ENCODE measurements around the gene SERPINB10.

SERPINB10 gene

DNA sequence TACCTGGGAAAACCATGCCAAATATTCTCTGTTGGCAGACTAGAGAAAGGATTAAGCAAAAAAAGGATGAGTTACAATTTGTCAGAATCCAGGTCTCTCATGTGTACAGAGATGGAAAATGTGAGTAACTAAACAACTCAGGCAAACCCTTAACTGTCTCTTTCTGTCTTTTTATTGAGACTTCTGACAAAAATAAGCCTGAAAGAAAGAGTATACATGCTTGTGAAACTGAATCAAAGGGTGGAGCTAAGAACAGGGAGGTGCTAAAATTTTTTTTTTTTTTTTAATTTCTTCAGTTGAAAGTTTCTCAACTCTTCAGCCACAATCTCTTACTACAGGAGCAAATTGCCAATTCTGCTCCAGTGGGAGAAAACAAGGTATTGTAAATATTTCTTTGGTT lies at the start of gene SERPINB10:
Gene SERPINB10 (plus strand): TSS at position 295 of the 400 bp plus-strand sequence. CDS start 7,553 bp downstream, outside the sequence.
- no peak within 1 kb of the TSS for H3K4me3 ChIP-seq (ENCODE audit: low read depth, low read length)
- TF ChIP-seq, protein P1, sequence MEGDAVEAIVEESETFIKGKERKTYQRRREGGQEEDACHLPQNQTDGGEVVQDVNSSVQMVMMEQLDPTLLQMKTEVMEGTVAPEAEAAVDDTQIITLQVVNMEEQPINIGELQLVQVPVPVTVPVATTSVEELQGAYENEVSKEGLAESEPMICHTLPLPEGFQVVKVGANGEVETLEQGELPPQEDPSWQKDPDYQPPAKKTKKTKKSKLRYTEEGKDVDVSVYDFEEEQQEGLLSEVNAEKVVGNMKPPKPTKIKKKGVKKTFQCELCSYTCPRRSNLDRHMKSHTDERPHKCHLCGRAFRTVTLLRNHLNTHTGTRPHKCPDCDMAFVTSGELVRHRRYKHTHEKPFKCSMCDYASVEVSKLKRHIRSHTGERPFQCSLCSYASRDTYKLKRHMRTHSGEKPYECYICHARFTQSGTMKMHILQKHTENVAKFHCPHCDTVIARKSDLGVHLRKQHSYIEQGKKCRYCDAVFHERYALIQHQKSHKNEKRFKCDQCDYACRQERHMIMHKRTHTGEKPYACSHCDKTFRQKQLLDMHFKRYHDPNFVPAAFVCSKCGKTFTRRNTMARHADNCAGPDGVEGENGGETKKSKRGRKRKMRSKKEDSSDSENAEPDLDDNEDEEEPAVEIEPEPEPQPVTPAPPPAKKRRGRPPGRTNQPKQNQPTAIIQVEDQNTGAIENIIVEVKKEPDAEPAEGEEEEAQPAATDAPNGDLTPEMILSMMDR (IDR thresholded peaks at IDR 0.05; ENCODE audit: low read depth, low read length, missing control alignments) = no peak
- DNase-seq (ENCODE audit: low read depth) = no peak
- in situ Hi-C loops (cut with HindIII; ENCODE audit: low sequenced_read_pairs) = no loop called here

DNA sequence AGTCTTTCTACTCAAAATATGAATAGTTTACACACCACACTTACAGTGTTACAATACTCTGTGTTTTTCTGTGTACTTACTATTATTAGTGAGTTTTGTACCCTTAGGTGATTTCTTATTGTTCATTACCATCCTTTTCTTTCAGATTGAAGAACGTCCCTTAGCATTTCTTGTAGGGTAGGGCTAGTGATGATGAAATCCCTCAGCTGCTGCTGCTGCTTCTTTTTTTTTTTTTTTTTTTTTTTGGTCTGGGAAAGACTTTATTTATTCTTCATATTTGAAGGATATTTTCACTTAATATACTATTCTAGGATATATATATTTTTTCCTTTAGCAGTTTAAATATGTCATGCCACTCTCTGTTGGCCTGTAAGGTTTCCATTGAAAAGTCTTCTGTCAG lies 49.3 kb upstream of the SERPINB10 start:
- no peak overlapping the region for H3K4me3 ChIP-seq (ENCODE audit: low read depth, low read length)
- TF ChIP-seq, protein P1 (IDR thresholded peaks at IDR 0.05; ENCODE audit: low read depth, low read length, missing control alignments) = no peak
- no peak for DNase-seq (ENCODE audit: low read depth)
- in situ Hi-C loops (cut with HindIII; ENCODE audit: low sequenced_read_pairs) = no loop called here

- in situ Hi-C loops (cut with HindIII; ENCODE audit: low sequenced_read_pairs) = no loop called here
- TF ChIP-seq, protein P1 (IDR thresholded peaks at IDR 0.05; ENCODE audit: low read depth, low read length, missing control alignments) = no peak
- no peak overlapping the region for H3K4me3 ChIP-seq (ENCODE audit: low read depth, low read length)
- DNase-seq (ENCODE audit: low read depth) = no peak
Observed at GRCh38 chr18:63859781-63860475, 47.8 kb upstream of the SERPINB10 start.

DNA sequence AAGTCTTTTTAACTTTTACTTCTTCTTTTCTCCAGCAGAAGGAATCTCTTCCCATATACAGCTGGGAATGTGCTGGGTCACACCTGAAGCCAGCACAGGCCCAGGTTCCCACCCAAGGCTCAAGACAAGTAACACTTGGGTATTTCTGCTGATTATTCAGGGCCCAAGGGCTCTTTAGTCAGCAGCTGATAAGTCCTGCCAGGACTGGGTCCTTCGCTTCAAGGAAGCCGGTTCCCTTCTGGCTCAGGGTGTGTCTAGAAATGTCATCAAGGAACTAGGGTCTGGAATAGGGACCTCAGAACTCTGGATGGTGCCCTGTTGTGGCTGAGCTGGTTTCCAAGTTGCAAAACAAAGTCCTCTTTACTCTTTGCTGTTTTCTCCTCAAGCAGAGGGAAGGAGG lies 47.2 kb upstream of the SERPINB10 start:
- H3K4me3 ChIP-seq (ENCODE audit: low read depth, low read length) = no peak overlapping the region
- TF ChIP-seq, protein P1 (IDR thresholded peaks at IDR 0.05; ENCODE audit: low read depth, low read length, missing control alignments) = no peak
- in situ Hi-C loops (cut with HindIII; ENCODE audit: low sequenced_read_pairs) = no loop called here
- no peak for DNase-seq (ENCODE audit: low read depth)

- no peak for DNase-seq (ENCODE audit: low read depth)
- TF ChIP-seq, protein P1 (IDR thresholded peaks at IDR 0.05; ENCODE audit: low read depth, low read length, missing control alignments) = no peak
- H3K4me3 ChIP-seq (ENCODE audit: low read depth, low read length) = no peak overlapping the region
- in situ Hi-C loops (cut with HindIII; ENCODE audit: low sequenced_read_pairs) = no loop called here
Observed at GRCh38 chr18:63867368-63868125, 40.2 kb upstream of the SERPINB10 start.

- no peak for DNase-seq (ENCODE audit: low read depth)
- TF ChIP-seq, protein P1 (IDR thresholded peaks at IDR 0.05; ENCODE audit: low read depth, low read length, missing control alignments) = no peak
- in situ Hi-C loops (cut with HindIII; ENCODE audit: low sequenced_read_pairs) = no loop called here
- no peak overlapping the region for H3K4me3 ChIP-seq (ENCODE audit: low read depth, low read length)
Observed at GRCh38 chr18:63868546-63868945, 39.2 kb upstream of the SERPINB10 start.
